Right lobe of liver (tissue), 6 donors: ENCODE data around the gene GALNTL6. TPM values are rescaled to one million over a fixed set of nuclear protein-coding genes. Genes with fewer than 3 reads are reported as not detected.
"Not testable (repeated sequence)": the region's sequence is repeated elsewhere in the genome, so short reads cannot be mapped to it uniquely, and the experiment has no call there.

Experiments used
- ATAC-seq, 4 donors: fragments of 200-7000 bp; cut with Tn5 transposase; one replicate each; pipeline ENCODE4 v1.9.1; 2020; ENCODE audit warnings: mild to moderate bottlenecking in 4 of 4, moderate library complexity in 4 of 4
- DNase-seq, 3 donors: peaks; one replicate each; pipeline ENCODE4 v3.0.0-alpha.2; 2020
- H3K27ac ChIP-seq, 3 donors: fragments of 200-600 bp; one replicate each; pipeline ENCODE4 v1.8.0; 2022
- H3K27me3 ChIP-seq, 2 donors: fragments of 200-600 bp; one replicate each; pipeline ENCODE4 v1.8.0; 2022
- H3K36me3 ChIP-seq, 4 donors: fragments of 200-600 bp; sonication (generic) in 1 of 4; one replicate each; pipeline versions ENCODE4 v1.5.1 to v1.8.0; 2017 to 2022; ENCODE audit warnings: control low read depth in 1 of 4
- H3K4me1 ChIP-seq, 4 donors: fragments of 200-600 bp; sonication (generic) in 1 of 4; one replicate each; pipeline versions ENCODE4 v1.5.1 to v1.8.0; 2017 to 2022; ENCODE audit warnings: control low read depth in 1 of 4
- H3K4me3 ChIP-seq, 3 donors: fragments of 200-600 bp; one replicate each; pipeline ENCODE4 v1.8.0; 2022
- H3K9me3 ChIP-seq, 4 donors: fragments of 200-600 bp; sonication (generic) in 1 of 4; one replicate each; pipeline versions ENCODE4 v1.5.1 to v1.8.0; 2017 to 2022; ENCODE audit warnings: control low read depth in 1 of 4
- POLR2A ChIP-seq: fragments of 450-650 bp; IDR thresholded peaks from one replicate; pipeline ENCODE4 v1.6.1; 2017; ENCODE audit warnings: antibody characterized with exemption, mild to moderate bottlenecking
- WGBS: methylation state at CpG from one replicate; pipeline ENCODE4 v1.1.6; 2018; ENCODE audit warnings: low coverage, low lambda C conversion rate; ENCODE audit not compliant: insufficient coverage; ENCODE audit errors: missing lambda C conversion rate; 5-methylcytosine and 5-hydroxymethylcytosine counted together
- intact Hi-C, 2 donors: fragments of 100-400 bp; cut with DNase I; formaldehyde crosslinking; loops; one replicate each; pipeline versions ENCODE4 v1.11.2 to v1.14.1; 2022
- total RNA-seq, 6 experiments: library from RNA; depleted of rRNA in 2 of 6; stranded (reverse); fragments of >200 nt in 2 of 6; fragmentation: NEBNext Ultra II Directional in 3 of 6; extraction: Animal tissue kit (Norgen Biotek cat#: 25700) in 3 of 6; gene quantifications; one replicate each; pipeline versions ENCODE4 v1.1.0 to v1.2.4, GENCODE V29; 2016 to 2023
- TF ChIP-seq, protein P1 (sequence below), 4 donors: fragments of 200-600 bp in 3 of 4; fragments of 450-650 bp in 1 of 4; IDR thresholded peaks; one replicate each; pipeline versions ENCODE4 v1.5.1 to v1.8.0; 2016 to 2022; ENCODE audit warnings: antibody characterized with exemption in 4 of 4, mild to moderate bottlenecking in 2 of 4
- donor health status: DM: no; HTN: yes; CAD: no.
- donor health status: DM: no; HTN: no; CAD: no.
- donor health status: DM: no; HTN: no; CAD: no.
- donor health status: DM: no; HTN: yes; CAD: no.
- donor health status: DM: no; HTN: yes; CAD: no.

Gene GALNTL6
- total RNA-seq, 6 experiments from 2014 or later, result 0.15 to 1.1 (median 0.30) TPM; not detected in 3

- Histone ChIP-seq H3K4me1 (peaks cover 0 to 8% (median 0%) of the 10 kb centered on the region in 4 donors), H3K9me3 (no peaks in the 10 kb centered on the region), H3K27ac (no peak overlapping the region), H3K36me3 (no peaks in the 10 kb centered on the region), H3K27me3 (no peaks in the 10 kb centered on the region), H3K4me3 (no peak overlapping the region)
- TF ChIP-seq, protein P1, sequence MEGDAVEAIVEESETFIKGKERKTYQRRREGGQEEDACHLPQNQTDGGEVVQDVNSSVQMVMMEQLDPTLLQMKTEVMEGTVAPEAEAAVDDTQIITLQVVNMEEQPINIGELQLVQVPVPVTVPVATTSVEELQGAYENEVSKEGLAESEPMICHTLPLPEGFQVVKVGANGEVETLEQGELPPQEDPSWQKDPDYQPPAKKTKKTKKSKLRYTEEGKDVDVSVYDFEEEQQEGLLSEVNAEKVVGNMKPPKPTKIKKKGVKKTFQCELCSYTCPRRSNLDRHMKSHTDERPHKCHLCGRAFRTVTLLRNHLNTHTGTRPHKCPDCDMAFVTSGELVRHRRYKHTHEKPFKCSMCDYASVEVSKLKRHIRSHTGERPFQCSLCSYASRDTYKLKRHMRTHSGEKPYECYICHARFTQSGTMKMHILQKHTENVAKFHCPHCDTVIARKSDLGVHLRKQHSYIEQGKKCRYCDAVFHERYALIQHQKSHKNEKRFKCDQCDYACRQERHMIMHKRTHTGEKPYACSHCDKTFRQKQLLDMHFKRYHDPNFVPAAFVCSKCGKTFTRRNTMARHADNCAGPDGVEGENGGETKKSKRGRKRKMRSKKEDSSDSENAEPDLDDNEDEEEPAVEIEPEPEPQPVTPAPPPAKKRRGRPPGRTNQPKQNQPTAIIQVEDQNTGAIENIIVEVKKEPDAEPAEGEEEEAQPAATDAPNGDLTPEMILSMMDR (IDR thresholded peaks at IDR 0.05), result no peak
- TF ChIP-seq POLR2A, result no peak
- intact Hi-C loops, result no loop called here
- 48% methylated on average over 10 of the region's 10 CpGs for WGBS
- ATAC-seq (peak; percentile 87 to 97 (median 90)), DNase-seq (peak in 1 of 3 donors; percentile 46)
Observed at GRCh38 chr4:172962564-172963353, 1149.6 kb downstream of the GALNTL6 start.

DNA sequence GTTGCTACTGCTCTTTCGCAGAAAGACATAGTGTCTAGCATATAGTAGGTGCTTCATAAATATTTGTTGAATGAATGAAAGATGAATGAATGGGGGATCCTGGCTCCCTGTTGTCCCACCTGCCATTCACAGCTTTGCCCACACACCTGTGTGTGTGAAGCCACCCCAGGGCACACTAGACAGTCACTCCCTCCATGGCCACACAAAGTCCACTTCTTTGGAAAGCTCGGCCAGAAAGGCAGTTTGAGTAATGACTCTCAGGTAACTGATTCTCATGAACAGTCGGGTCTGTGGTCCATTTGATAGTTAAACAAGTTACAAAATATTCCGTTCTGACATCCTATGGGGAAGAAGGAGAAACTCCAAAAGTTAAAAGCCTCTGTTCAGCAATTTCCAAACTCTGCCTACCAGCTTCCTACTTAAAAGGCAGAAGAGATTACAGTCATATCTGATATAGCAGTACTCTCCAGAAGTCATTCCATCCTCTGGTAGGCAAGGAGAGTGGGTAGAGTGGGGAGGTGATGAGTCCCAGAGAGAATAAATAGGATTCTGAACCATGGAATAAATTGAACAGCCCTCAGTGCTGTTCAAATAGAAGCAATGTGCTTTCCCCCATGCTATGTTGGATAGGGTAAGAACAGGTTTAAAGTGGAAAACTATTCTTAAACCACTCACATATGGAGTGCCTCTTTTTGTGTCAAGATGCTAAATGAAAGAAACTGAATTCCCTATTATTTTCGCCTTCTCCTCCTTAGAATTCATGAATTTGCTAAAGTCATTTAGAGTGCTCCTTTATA lies 1150.5 kb downstream of the GALNTL6 start:
- WGBS, result 49% methylated on average over 5 of the region's 5 CpGs
- no peak overlapping the region for H3K27ac ChIP-seq
- ATAC-seq (peak; percentile 64 to 82 (median 71)), DNase-seq (no peak)
- H3K9me3 ChIP-seq, result no peaks in the 10 kb centered on the region
- no peaks in the 10 kb centered on the region for H3K27me3 ChIP-seq
- TF ChIP-seq, protein P1 (IDR thresholded peaks at IDR 0.05), result no peak
- peaks cover 0 to 8% (median 0%) of the 10 kb centered on the region in 4 donors for H3K4me1 ChIP-seq
- no peaks in the 10 kb centered on the region for H3K36me3 ChIP-seq
- no peak overlapping the region for H3K4me3 ChIP-seq
- intact Hi-C loops, result no loop called here

- H3K27ac ChIP-seq, DNase-seq, H3K27me3 ChIP-seq, H3K9me3 ChIP-seq, intact Hi-C loops, H3K4me3 ChIP-seq, H3K4me1 ChIP-seq, H3K36me3 ChIP-seq, ATAC-seq: not testable (repeated sequence)
- 79% methylated on average over 4 of the region's 4 CpGs for WGBS
Observed at GRCh38 chr4:172970189-172970588, 1157.0 kb downstream of the GALNTL6 start.

DNA sequence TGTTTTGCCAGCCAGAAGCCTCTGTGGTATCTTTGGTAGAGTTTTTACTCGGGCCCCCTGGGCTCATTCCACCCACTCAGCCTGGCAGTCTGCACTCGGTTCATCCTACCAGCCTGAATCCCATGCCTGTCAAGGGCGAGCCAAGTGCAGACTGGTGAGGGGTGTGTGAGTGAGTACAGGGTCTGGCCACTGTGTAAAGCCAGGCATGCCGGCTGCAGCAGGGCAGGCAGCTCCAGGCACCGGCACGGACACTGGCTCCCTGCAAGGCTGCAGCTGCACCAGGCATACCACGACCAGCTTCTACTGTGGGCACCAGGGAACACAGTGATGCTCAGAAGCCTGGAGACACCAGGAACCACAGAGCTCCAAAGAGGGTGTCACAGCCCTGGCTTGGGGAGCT lies 1161.4 kb downstream of the GALNTL6 start:
- WGBS, result 67% methylated on average over 1 of the region's 7 CpGs
- Histone ChIP-seq H3K27ac (no peak overlapping the region), H3K27me3 (no peaks in the 10 kb centered on the region), H3K9me3 (no peaks in the 10 kb centered on the region), H3K4me3 (no peak overlapping the region), H3K36me3 (no peaks in the 10 kb centered on the region), H3K4me1 (peaks cover 0 to 12% (median 0%) of the 10 kb centered on the region in 4 donors)
- ATAC-seq (peak in 1 of 4 donors; percentile 30), DNase-seq (no peak)
- intact Hi-C loops, result no loop called here
- no peak for TF ChIP-seq POLR2A
- TF ChIP-seq, protein P1 (IDR thresholded peaks at IDR 0.05), result no peak
